Kidney (tissue), 14 donors: Measurements from ENCODE around the gene CMTM6. TPM values are rescaled to one million over a fixed set of nuclear protein-coding genes. Genes with fewer than 3 reads are reported as not detected.

Experiments
- DNase-seq, 5 donors: peaks; one replicate each; pipeline ENCODE4 v3.0.0-alpha.2; 2013 to 2020
- FAIRE-seq: peaks from 2 replicates; lab custom pipeline; 2012; peaks lifted over from hg19 to GRCh38; lab: Jason Lieb, UNC
- H3K27ac ChIP-seq, 2 donors: one replicate each; pipeline ENCODE4 v1.7.0; 2013; ENCODE audit warnings: low read depth in 2 of 2, low read length in 2 of 2, inconsistent platforms in 1 of 2
- H3K27me3 ChIP-seq: one replicate; pipeline ENCODE4 v1.7.1; 2013; ENCODE audit warnings: low read length, inconsistent platforms; ENCODE audit not compliant: control insufficient read depth, insufficient read depth
- H3K36me3 ChIP-seq, 3 donors: one replicate each; pipeline versions ENCODE4 v1.7.0 to v1.7.1; 2013; ENCODE audit warnings: low read length in 3 of 3, control low read depth in 1 of 3, inconsistent platforms in 1 of 3; ENCODE audit not compliant: insufficient read depth in 3 of 3, control insufficient read depth in 2 of 3
- H3K4me1 ChIP-seq, 3 donors: one replicate each; pipeline versions ENCODE4 v1.7.0 to v1.7.1; 2013; ENCODE audit warnings: low read length in 3 of 3, inconsistent platforms in 1 of 3, low read depth in 1 of 3; ENCODE audit not compliant: control insufficient read depth in 2 of 3, insufficient read depth in 2 of 3
- H3K4me3 ChIP-seq, 3 donors: one replicate each; pipeline versions ENCODE4 v1.7.0 to v1.8.1; 2013; ENCODE audit warnings: low read length in 3 of 3, control low read depth in 1 of 3, inconsistent platforms in 1 of 3
- H3K9ac ChIP-seq, 3 donors: one replicate each; pipeline versions ENCODE4 v1.7.0 to v1.7.1; 2013; ENCODE audit warnings: low read length in 3 of 3, control low read depth in 1 of 3, inconsistent platforms in 1 of 3
- H3K9me3 ChIP-seq, 3 donors: one replicate each; pipeline versions ENCODE4 v1.7.0 to v1.7.1; 2013; ENCODE audit warnings: low read length in 3 of 3, control low read depth in 1 of 3, inconsistent platforms in 1 of 3; ENCODE audit not compliant: control insufficient read depth in 2 of 3, insufficient read depth in 1 of 3
- intact Hi-C: fragments of 100-400 bp; cut with DNase I; formaldehyde crosslinking; loops from one replicate; pipeline ENCODE4 v1.11.1; 2022
- polyA plus RNA-seq: library from polyadenylated mRNA; stranded (reverse); fragments of 350-450 nt; fragmentation: Illumina TruSeq; extraction: RNeasy Lipid Tissue Mini Kit (QIAGEN cat#74804); gene quantifications from one replicate; pipeline ENCODE4 v1.2.3, GENCODE V29; 2014; ENCODE audit warnings: low read depth, low replicate concordance; ENCODE audit not compliant: insufficient read depth
- total RNA-seq: library from RNA; stranded (reverse); fragmentation: NEBNext Ultra II Directional; extraction: Animal tissue kit (Norgen Biotek cat#: 25700); gene quantifications from one replicate; pipeline ENCODE4 v1.2.1, GENCODE V29; 2021
- TF ChIP-seq, protein P1 (sequence below): IDR thresholded peaks from 3 replicates; pipeline ENCODE4 v1.5.1; 2012; ENCODE audit warnings: mild to moderate bottlenecking, moderate library complexity, borderline replicate concordance; ENCODE audit not compliant: insufficient read depth; ENCODE audit errors: extremely low read depth
- donor health status: control.
- donor health status: control.
- donor health status: control.
- donor health status: control.
- donor health status: control.
- donor health status: DM: yes; HTN: yes; CAD: no.
- donor health status: Normal renal cell carcinoma (clear cell type).

The CMTM6 gene
- total and polyA plus RNA-seq, 2 donors from 2014 or later = 22.2 to 63.3 TPM

GRCh38 chr3:32450426-32450825 is 52.2 kb downstream of the CMTM6 start:
- DNase-seq (no peak), FAIRE-seq (no peak)
- H3K4me3 ChIP-seq = no peak overlapping the region
- no peak overlapping the region for H3K9ac ChIP-seq
- no peaks in the 10 kb centered on the region for H3K9me3 ChIP-seq
- H3K27ac ChIP-seq = no peak overlapping the region
- H3K27me3 ChIP-seq = no peaks in the 10 kb centered on the region
- H3K36me3 ChIP-seq = no peaks in the 10 kb centered on the region
- TF ChIP-seq, protein P1, sequence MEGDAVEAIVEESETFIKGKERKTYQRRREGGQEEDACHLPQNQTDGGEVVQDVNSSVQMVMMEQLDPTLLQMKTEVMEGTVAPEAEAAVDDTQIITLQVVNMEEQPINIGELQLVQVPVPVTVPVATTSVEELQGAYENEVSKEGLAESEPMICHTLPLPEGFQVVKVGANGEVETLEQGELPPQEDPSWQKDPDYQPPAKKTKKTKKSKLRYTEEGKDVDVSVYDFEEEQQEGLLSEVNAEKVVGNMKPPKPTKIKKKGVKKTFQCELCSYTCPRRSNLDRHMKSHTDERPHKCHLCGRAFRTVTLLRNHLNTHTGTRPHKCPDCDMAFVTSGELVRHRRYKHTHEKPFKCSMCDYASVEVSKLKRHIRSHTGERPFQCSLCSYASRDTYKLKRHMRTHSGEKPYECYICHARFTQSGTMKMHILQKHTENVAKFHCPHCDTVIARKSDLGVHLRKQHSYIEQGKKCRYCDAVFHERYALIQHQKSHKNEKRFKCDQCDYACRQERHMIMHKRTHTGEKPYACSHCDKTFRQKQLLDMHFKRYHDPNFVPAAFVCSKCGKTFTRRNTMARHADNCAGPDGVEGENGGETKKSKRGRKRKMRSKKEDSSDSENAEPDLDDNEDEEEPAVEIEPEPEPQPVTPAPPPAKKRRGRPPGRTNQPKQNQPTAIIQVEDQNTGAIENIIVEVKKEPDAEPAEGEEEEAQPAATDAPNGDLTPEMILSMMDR = no peak
- H3K4me1 ChIP-seq = peaks cover 0 to 1% (median 0%) of the 10 kb centered on the region in 3 donors
- intact Hi-C loops = no loop called here

DNA sequence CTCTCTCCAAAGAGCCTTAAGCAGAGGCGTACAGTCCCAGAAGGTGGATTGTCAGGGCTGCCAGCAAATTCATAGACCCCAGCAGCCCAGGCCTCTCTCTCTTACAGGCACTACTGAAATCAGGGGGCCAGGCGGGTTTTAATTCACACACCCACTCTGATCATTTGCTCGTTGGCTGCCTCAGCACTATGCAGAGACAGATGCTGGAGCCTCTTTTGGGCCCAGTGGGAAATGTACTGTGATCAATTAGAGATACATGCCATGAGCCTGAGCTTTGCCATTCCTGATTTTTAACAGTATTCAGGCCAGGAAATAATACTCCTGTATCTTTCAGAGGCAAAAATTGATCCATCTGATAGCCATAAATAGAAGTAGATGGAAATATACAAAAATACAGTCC is 53.0 kb downstream of the CMTM6 start:
- DNase-seq (no peak), FAIRE-seq (no peak)
- Histone ChIP-seq H3K36me3 (no peaks in the 10 kb centered on the region), H3K4me1 (no peaks in the 10 kb centered on the region), H3K27me3 (no peaks in the 10 kb centered on the region), H3K27ac (no peak overlapping the region), H3K4me3 (no peak overlapping the region), H3K9ac (no peak overlapping the region), H3K9me3 (no peaks in the 10 kb centered on the region)
- intact Hi-C loops = no loop called here
- TF ChIP-seq, protein P1 = no peak

DNA sequence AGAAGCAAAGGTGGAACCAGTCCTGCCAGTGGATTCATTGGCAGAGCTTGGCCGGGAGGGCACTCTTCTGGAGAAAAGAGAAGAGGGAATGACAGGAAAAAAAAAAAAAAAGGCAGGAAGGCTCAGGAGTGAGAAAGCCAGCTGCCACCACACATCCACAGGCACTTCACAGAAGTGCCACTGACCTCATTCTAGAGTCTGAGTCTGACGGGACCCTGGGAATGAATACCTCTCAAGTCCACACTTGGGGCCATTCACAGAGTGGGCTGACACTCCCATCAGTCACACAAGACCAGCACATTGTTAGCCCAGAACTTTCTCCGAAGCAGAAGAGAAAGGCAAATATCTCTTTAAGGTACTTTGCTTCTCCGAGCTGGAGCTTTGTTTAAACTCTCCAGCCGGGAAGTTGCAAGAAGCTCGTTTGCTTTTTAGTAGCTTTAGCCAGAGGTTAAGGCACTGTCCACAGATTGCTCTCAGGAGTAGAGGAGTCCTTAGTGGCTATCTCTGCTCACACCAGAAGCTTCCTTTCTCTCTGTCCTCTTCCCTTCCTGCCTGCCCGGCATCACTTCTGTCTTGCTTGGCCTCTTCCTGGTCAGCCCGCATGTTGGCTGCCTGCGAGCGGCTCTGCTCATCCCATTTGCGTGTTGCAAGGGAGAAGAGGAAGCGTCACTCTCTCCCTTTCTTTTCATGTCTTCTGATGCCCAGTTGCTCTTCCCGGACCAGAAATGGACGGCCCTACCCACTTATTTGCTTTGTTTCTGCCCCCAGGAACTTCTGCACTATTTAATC is 53.8 kb downstream of the CMTM6 start:
- H3K4me1 ChIP-seq = no peaks in the 10 kb centered on the region
- no peaks in the 10 kb centered on the region for H3K27me3 ChIP-seq
- TF ChIP-seq, protein P1 = no peak
- no peak overlapping the region for H3K9ac ChIP-seq
- H3K9me3 ChIP-seq = no peaks in the 10 kb centered on the region
- no peak overlapping the region for H3K27ac ChIP-seq
- FAIRE-seq (no peak), DNase-seq (no peak)
- no peaks in the 10 kb centered on the region for H3K36me3 ChIP-seq
- no peak overlapping the region for H3K4me3 ChIP-seq
- intact Hi-C loops = no loop called here
